Measurements from ENCODE around the gene ARL10. TPM values are rescaled to one million over a fixed set of nuclear protein-coding genes. Genes with fewer than 3 reads are reported as not detected.

ARL10 gene
- total RNA-seq, 3 donors from 2014 or later, result 2.1 to 12.2 (median 2.3) TPM

DNA sequence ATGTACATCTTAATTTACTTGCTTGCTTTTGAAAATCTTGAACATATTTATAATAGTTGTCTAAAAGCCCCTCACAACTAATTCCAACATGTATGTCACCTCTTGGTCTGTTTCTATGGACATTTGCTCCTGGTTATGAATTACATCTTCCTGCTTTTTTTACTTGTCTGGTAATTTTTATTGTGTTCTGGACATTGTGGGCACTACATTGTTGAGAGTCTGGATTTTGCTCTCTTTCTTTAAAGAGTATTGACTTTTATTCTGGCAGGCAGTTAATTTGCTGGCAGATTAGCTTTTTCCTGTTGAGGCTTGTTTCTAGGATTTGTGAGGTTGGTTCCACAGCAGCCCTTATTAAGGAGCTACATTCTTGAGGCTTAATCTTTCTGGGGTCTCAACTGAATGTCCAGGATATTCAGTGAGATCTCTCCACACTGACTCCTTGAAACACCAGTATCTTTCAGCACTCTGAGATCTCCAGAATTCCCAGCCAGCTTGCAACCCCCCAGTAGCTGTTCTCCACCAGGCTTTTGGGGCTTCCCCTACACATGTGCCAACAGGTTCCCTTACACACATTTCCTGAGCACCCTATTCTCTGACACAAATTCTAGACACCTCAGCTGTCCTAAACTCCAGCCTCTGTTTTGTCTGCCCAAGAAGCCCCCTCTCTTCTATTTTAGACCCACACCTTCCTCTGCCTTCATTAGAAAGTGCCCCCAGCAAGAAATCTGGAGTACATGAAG, 31.1 kb upstream of the ARL10 start:
- Histone ChIP-seq H3K4me1 (ENCODE audit: low read depth) (no peaks in the 10 kb centered on the region), H3K9me3 (peaks cover 2% of the 10 kb centered on the region), H3K36me3 (ENCODE audit: low read depth) (no peaks in the 10 kb centered on the region), H3K4me3 (no peak overlapping the region)
- no peak for ATAC-seq
- intact Hi-C loops (cut with DNase I, micrococcal nuclease), result no loop called here
- no peak for TF ChIP-seq CTCF (IDR thresholded peaks at IDR 0.05)
- no peak for DNase-seq

DNA sequence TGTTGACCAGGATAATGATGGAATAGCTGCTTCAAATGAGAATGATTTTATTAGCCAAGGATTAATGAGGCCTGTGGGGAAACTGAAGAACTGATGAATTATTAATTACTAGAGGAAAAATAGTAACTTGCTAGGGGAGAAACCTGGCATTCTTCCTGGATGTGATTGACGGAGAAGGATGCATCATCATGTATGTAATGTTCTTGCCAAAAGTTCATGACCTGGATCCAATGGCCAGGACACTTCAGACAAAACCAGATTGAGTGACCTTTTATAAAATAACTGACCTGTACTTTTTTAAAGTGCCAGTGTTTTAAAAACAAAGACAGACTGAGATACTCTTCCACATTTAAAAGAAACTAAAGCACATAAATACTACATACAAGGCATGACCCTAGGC, 27.4 kb upstream of the ARL10 start:
- DNase-seq (no peak), ATAC-seq (no peak)
- intact Hi-C loops (cut with DNase I, micrococcal nuclease), result no loop called here
- no peak for TF ChIP-seq CTCF (IDR thresholded peaks at IDR 0.05)
- no peaks in the 10 kb centered on the region for H3K36me3 ChIP-seq (ENCODE audit: low read depth)
- peaks cover 2% of the 10 kb centered on the region for H3K9me3 ChIP-seq
- no peak overlapping the region for H3K4me3 ChIP-seq
- H3K4me1 ChIP-seq (ENCODE audit: low read depth), result no peaks in the 10 kb centered on the region

GRCh38 chr5:176339304-176339703, 26.0 kb upstream of the ARL10 start:
- intact Hi-C loops (cut with DNase I, micrococcal nuclease), result no loop called here
- no peak for ATAC-seq
- Histone ChIP-seq H3K4me1 (ENCODE audit: low read depth) (no peaks in the 10 kb centered on the region), H3K36me3 (ENCODE audit: low read depth) (no peaks in the 10 kb centered on the region), H3K9me3 (no peaks in the 10 kb centered on the region), H3K4me3 (no peak overlapping the region)
- DNase-seq, result no peak
- no peak for TF ChIP-seq CTCF (IDR thresholded peaks at IDR 0.05)

DNA sequence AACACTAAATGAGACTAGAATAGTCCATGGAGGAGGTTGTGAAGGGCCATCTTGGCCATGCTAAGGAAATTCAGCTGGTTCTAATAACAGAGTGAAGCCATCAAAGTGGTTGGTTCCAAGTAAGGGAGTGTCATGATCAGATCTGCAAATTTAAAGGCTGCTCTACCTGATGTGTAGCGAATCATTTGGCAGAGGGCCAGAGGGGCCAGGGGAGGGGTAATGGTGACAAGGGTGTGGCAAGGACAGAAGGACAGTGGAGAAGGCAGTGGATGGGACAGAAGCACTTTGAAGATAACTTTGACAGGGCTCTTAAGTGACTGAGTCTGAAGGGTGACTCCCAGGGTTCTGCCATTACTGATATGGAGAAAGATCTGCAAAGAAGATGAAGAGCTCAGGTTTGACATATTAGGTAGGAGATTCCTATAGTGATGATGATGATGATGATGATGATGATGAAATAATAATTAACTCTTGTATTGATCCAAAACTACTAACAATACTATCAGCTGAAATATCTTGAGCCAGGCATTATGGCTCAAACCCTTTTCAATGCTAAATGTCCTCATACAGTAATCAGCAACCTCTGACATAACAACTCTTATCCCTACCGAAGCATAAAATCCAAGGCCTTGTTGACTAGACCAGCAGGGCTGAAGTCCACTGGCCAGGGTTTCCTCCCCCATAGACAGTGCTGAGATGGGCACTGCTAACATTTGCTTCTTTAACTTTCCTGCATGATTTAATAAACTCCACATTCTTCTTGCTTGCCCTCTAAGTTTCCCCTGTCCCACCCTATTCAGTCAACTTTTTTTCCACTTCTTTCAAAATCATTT, 23.7 kb upstream of the ARL10 start:
- no peaks in the 10 kb centered on the region for H3K4me1 ChIP-seq (ENCODE audit: low read depth)
- H3K4me3 ChIP-seq, result no peak overlapping the region
- no peak for DNase-seq
- TF ChIP-seq CTCF (IDR thresholded peaks at IDR 0.05), result no peak
- intact Hi-C loops (cut with DNase I, micrococcal nuclease), result no loop called here
- no peaks in the 10 kb centered on the region for H3K9me3 ChIP-seq
- H3K36me3 ChIP-seq (ENCODE audit: low read depth), result peaks cover 2% of the 10 kb centered on the region
- ATAC-seq, result no peak

DNA sequence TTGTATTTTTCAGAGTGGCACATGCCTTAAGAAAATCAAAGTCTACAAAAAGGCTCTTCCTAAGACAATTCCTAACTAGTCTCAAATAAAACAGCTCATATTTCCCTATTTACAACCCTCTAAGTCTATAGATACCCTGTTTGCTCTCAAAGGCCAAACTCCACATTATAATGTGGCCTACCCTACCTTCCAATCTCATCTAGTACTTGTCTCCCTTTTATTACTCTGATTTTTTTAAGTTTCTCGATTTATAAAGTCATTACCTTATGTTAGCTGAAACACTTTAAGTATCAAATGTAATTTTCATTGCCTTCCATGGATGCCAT, 23.2 kb upstream of the ARL10 start:
- H3K9me3 ChIP-seq, result no peaks in the 10 kb centered on the region
- ATAC-seq, result no peak
- no peaks in the 10 kb centered on the region for H3K4me1 ChIP-seq (ENCODE audit: low read depth)
- H3K4me3 ChIP-seq, result no peak overlapping the region
- no peak for DNase-seq
- intact Hi-C loops (cut with DNase I, micrococcal nuclease), result no loop called here
- no peak for TF ChIP-seq CTCF (IDR thresholded peaks at IDR 0.05)
- H3K36me3 ChIP-seq (ENCODE audit: low read depth), result peaks cover 5% of the 10 kb centered on the region

Data from mucosa of descending colon (tissue), 3 donors.